ENCODE data around the gene SURF2. TPM values are rescaled to one million over a fixed set of nuclear protein-coding genes. Genes with fewer than 3 reads are reported as not detected.

Gene SURF2
- total RNA-seq, 1 experiment from 2014 or later, result 20.6 TPM

- peaks cover 3% of the 10 kb centered on the region for H3K9me3 Mint-ChIP-seq (ENCODE audit: low read depth, unreplicated experiment)
Measured at GRCh38 chr9:133320421-133320881, 35.9 kb upstream of the SURF2 start.

GRCh38 chr9:133321411-133321935 is 34.9 kb upstream of the SURF2 start:
- intact Hi-C loops (cut with micrococcal nuclease; ENCODE audit: unreplicated experiment), result no loop called here
- Mint-ChIP-seq H3K36me3 (ENCODE audit: insufficient read depth, unreplicated experiment) (no peaks in the 10 kb centered on the region), H3K4me1 (ENCODE audit: low read depth, unreplicated experiment) (no peaks in the 10 kb centered on the region), H3K9me3 (ENCODE audit: low read depth, unreplicated experiment) (peaks cover 3% of the 10 kb centered on the region), H3K27me3 (ENCODE audit: unreplicated experiment) (peaks cover 47% of the 10 kb centered on the region), H3K4me3 (ENCODE audit: low read depth, unreplicated experiment) (no peak overlapping the region), H3K27ac (ENCODE audit: unreplicated experiment) (no peak overlapping the region)
- no peak for DNase-seq
- no peak for TF ChIP-seq CTCF (IDR thresholded peaks at IDR 0.05; ENCODE audit: unreplicated experiment)
- no TSS peak for BruUV-seq (replicated peaks)
- CTCF ChIA-PET, result no interaction called here

More at GRCh38 chr9:133320421-133320881, 35.9 kb upstream of the SURF2 start:
- peaks cover 48% of the 10 kb centered on the region for H3K27me3 Mint-ChIP-seq (ENCODE audit: unreplicated experiment)
- no peaks in the 10 kb centered on the region for H3K4me1 Mint-ChIP-seq (ENCODE audit: low read depth, unreplicated experiment)
- no peak for TF ChIP-seq CTCF (IDR thresholded peaks at IDR 0.05; ENCODE audit: unreplicated experiment)
- CTCF ChIA-PET, result no interaction called here
- no peaks in the 10 kb centered on the region for H3K36me3 Mint-ChIP-seq (ENCODE audit: insufficient read depth, unreplicated experiment)
- no peak for DNase-seq
- BruUV-seq (replicated peaks), result no TSS peak
- no peak overlapping the region for H3K27ac Mint-ChIP-seq (ENCODE audit: unreplicated experiment)
- no peak overlapping the region for H3K4me3 Mint-ChIP-seq (ENCODE audit: low read depth, unreplicated experiment)
- intact Hi-C loops (cut with micrococcal nuclease; ENCODE audit: unreplicated experiment), result no loop called here

- no TSS peak for BruUV-seq (replicated peaks)
- H3K36me3 Mint-ChIP-seq (ENCODE audit: insufficient read depth, unreplicated experiment), result no peaks in the 10 kb centered on the region
- H3K27me3 Mint-ChIP-seq (ENCODE audit: unreplicated experiment), result peaks cover 36% of the 10 kb centered on the region
- DNase-seq, result no peak
- peaks cover 3% of the 10 kb centered on the region for H3K9me3 Mint-ChIP-seq (ENCODE audit: low read depth, unreplicated experiment)
- no peak overlapping the region for H3K27ac Mint-ChIP-seq (ENCODE audit: unreplicated experiment)
- H3K4me1 Mint-ChIP-seq (ENCODE audit: low read depth, unreplicated experiment), result no peaks in the 10 kb centered on the region
- no peak overlapping the region for H3K4me3 Mint-ChIP-seq (ENCODE audit: low read depth, unreplicated experiment)
- CTCF ChIA-PET, result no interaction called here
- intact Hi-C loops (cut with micrococcal nuclease; ENCODE audit: unreplicated experiment), result no loop called here
- TF ChIP-seq CTCF (IDR thresholded peaks at IDR 0.05; ENCODE audit: unreplicated experiment), result no peak
Measured at GRCh38 chr9:133322701-133323100, 33.6 kb upstream of the SURF2 start.

- no peak for DNase-seq
- peaks cover 36% of the 10 kb centered on the region for H3K27me3 Mint-ChIP-seq (ENCODE audit: unreplicated experiment)
- H3K4me1 Mint-ChIP-seq (ENCODE audit: low read depth, unreplicated experiment), result no peaks in the 10 kb centered on the region
- no peak overlapping the region for H3K27ac Mint-ChIP-seq (ENCODE audit: unreplicated experiment)
- peaks cover 3% of the 10 kb centered on the region for H3K36me3 Mint-ChIP-seq (ENCODE audit: insufficient read depth, unreplicated experiment)
- CTCF ChIA-PET, result no interaction called here
- H3K9me3 Mint-ChIP-seq (ENCODE audit: low read depth, unreplicated experiment), result peaks cover 3% of the 10 kb centered on the region
- intact Hi-C loops (cut with micrococcal nuclease; ENCODE audit: unreplicated experiment), result no loop called here
- no peak overlapping the region for H3K4me3 Mint-ChIP-seq (ENCODE audit: low read depth, unreplicated experiment)
- TF ChIP-seq CTCF (IDR thresholded peaks at IDR 0.05; ENCODE audit: unreplicated experiment), result no peak
- no TSS peak for BruUV-seq (replicated peaks)
Measured at GRCh38 chr9:133323211-133323610, 33.1 kb upstream of the SURF2 start.
